ENCODE measurements around the gene ARL3. TPM values are rescaled to one million over a fixed set of nuclear protein-coding genes. Genes with fewer than 3 reads are reported as not detected.

Gene ARL3
- total RNA-seq, 4 donors from 2014 or later = 7.9 to 9.8 (median 8.4) TPM

GRCh38 chr10:102678068-102678400, 36.2 kb downstream of the ARL3 start:
- no peak for TF ChIP-seq CTCF (IDR thresholded peaks at IDR 0.05)
- TF ChIP-seq EP300 (IDR thresholded peaks at IDR 0.05) = no peak
- no peak for TF ChIP-seq POLR2AphosphoS5 (IDR thresholded peaks at IDR 0.05)
- H3K4me3 ChIP-seq = no peak overlapping the region
- H3K9me3 ChIP-seq = no peaks in the 10 kb centered on the region
- intact Hi-C loops (cut with DNase I) = no loop called here
- no peak for DNase-seq (ENCODE audit: extremely low spot score)
- peaks cover 60 to 65% (median 63%) of the 10 kb centered on the region in 4 donors for H3K4me1 ChIP-seq
- WGBS = 83% methylated on average over 9 of the region's 9 CpGs
- H3K27me3 ChIP-seq = no peaks in the 10 kb centered on the region
- peaks cover 0 to 14% (median 9%) of the 10 kb centered on the region in 4 donors for H3K36me3 ChIP-seq
- no peak overlapping the region for H3K27ac ChIP-seq (replicated peaks in 1 of 4)

GRCh38 chr10:102677331-102678067, 36.7 kb downstream of the ARL3 start:
- H3K4me1 ChIP-seq = peaks cover 65 to 70% (median 67%) of the 10 kb centered on the region in 4 donors
- no peaks in the 10 kb centered on the region for H3K27me3 ChIP-seq
- no peaks in the 10 kb centered on the region for H3K9me3 ChIP-seq
- DNase-seq (ENCODE audit: extremely low spot score) = no peak
- peak overlapping the region in 3 of 4 donors; percentile 34 to 67 (median 42) for H3K27ac ChIP-seq (replicated peaks in 1 of 4)
- TF ChIP-seq CTCF (IDR thresholded peaks at IDR 0.05) (no peak), POLR2AphosphoS5 (IDR thresholded peaks at IDR 0.05) (no peak), POLR2A (IDR thresholded peaks at IDR 0.05; ENCODE audit: low read depth) (no peak), EP300 (IDR thresholded peaks at IDR 0.05) (no peak)
- intact Hi-C loops (cut with DNase I) = no loop called here
- H3K36me3 ChIP-seq = peaks cover 0 to 14% (median 6%) of the 10 kb centered on the region in 4 donors
- no peak overlapping the region for H3K4me3 ChIP-seq
- WGBS = 69% methylated on average over 8 of the region's 9 CpGs

- intact Hi-C loops (cut with DNase I) = no loop called here
- Histone ChIP-seq H3K36me3 (peaks cover 0 to 11% (median under 1%) of the 10 kb centered on the region in 4 donors), H3K9me3 (no peaks in the 10 kb centered on the region), H3K4me1 (peaks cover 68 to 70% (median 69%) of the 10 kb centered on the region in 4 donors), H3K4me3 (no peak overlapping the region), H3K27ac (replicated peaks in 1 of 4) (peak overlapping the region in 3 of 4 donors; percentile 42 to 77 (median 67)), H3K27me3 (no peaks in the 10 kb centered on the region)
- DNase-seq (ENCODE audit: extremely low spot score) = no peak
- WGBS = 60% methylated on average over 9 of the region's 9 CpGs
- TF ChIP-seq CTCF (IDR thresholded peaks at IDR 0.05) (no peak), POLR2AphosphoS5 (IDR thresholded peaks at IDR 0.05) (no peak), POLR2A (IDR thresholded peaks at IDR 0.05; ENCODE audit: low read depth) (no peak), EP300 (IDR thresholded peaks at IDR 0.05) (no peak)
Measured at GRCh38 chr10:102676534-102677315, 37.5 kb downstream of the ARL3 start.

- H3K4me3 ChIP-seq = no peak overlapping the region
- H3K27me3 ChIP-seq = no peaks in the 10 kb centered on the region
- peaks cover 68 to 70% (median 69%) of the 10 kb centered on the region in 4 donors for H3K4me1 ChIP-seq
- no peak for TF ChIP-seq EP300 (IDR thresholded peaks at IDR 0.05)
- no peak for TF ChIP-seq POLR2A (IDR thresholded peaks at IDR 0.05; ENCODE audit: low read depth)
- TF ChIP-seq POLR2AphosphoS5 (IDR thresholded peaks at IDR 0.05) = no peak
- TF ChIP-seq CTCF (IDR thresholded peaks at IDR 0.05) = no peak
- intact Hi-C loops (cut with DNase I) = no loop called here
- no peak for DNase-seq (ENCODE audit: extremely low spot score)
- no peaks in the 10 kb centered on the region for H3K9me3 ChIP-seq
- 16% methylated on average over 14 of the region's 16 CpGs for WGBS
- H3K36me3 ChIP-seq = peaks cover 0 to 3% (median 0%) of the 10 kb centered on the region in 4 donors
- H3K27ac ChIP-seq (replicated peaks in 1 of 4) = peak overlapping the region; percentile 67 to 81 (median 76)
Measured at GRCh38 chr10:102675666-102676533, 38.3 kb downstream of the ARL3 start.

Data from esophagus muscularis mucosa (tissue), 4 donors.